IMR-90 (cell line): ENCODE results near the gene SRSF7. TPM values are rescaled to one million over a fixed set of nuclear protein-coding genes. Genes with fewer than 3 reads are reported as not detected.
"Not testable (repeated sequence)": the region's sequence is repeated elsewhere in the genome, so short reads cannot be mapped to it uniquely, and the experiment has no call there.

Source experiments
- ATAC-seq: fragments of 200-7000 bp; cut with Tn5 transposase; 2 replicates; pipeline ENCODE4 v1.9.1; 2020; ENCODE audit warnings: low read depth, mild to moderate bottlenecking, moderate library complexity
- BruUV-seq: library from RNA; stranded (reverse); fragments of 400-500 nt; replicated peaks from 2 replicates; lab custom pipeline; 2021; lab: Mats Ljungman, UMichigan
- CTCF ChIA-PET: fragments of 300-600 bp; formaldehyde crosslinking; extraction: SDS; loops from one replicate; lab custom pipeline; 2021; ENCODE audit warnings: antibody characterized with exemption; lab: Yijun Ruan, JAX
- POLR2A ChIA-PET: fragments of 300-600 bp; sonication (Branson Sonifier 250); formaldehyde crosslinking; loops from one replicate; lab custom pipeline; 2022; ENCODE audit warnings: antibody characterized with exemption; ENCODE audit not compliant: unreplicated experiment; lab: Charles Lee
- DNase-seq: peaks from one replicate; pipeline ENCODE4 v3.0.0; 2013
- H2AFZ ChIP-seq: replicated peaks from 2 replicates; pipeline ENCODE3; 2013; ENCODE audit warnings: low read length, mild to moderate bottlenecking; ENCODE audit not compliant: poor library complexity
- H2AK5ac ChIP-seq: 2 replicates; pipeline ENCODE4 v1.6.1; 2013; ENCODE audit warnings: low read depth, low read length, inconsistent platforms
- H2AK9ac ChIP-seq: replicated peaks from 2 replicates; pipeline ENCODE3; 2013; ENCODE audit warnings: mild to moderate bottlenecking, low read depth, low read length, moderate library complexity; ENCODE audit not compliant: poor library complexity
- H2BK120ac ChIP-seq: 2 replicates; pipeline ENCODE4 v1.6.1; 2013; ENCODE audit warnings: low read depth, low read length, inconsistent platforms
- H2BK15ac ChIP-seq: 3 replicates; pipeline ENCODE4 v1.6.1; 2013; ENCODE audit warnings: low read depth, low read length, inconsistent platforms
- H2BK20ac ChIP-seq: 2 replicates; pipeline ENCODE4 v1.6.1; 2013; ENCODE audit warnings: low read depth, mild to moderate bottlenecking, inconsistent platforms, low read length, moderate library complexity
- H2BK5ac ChIP-seq: 2 replicates; pipeline ENCODE4 v1.6.1; 2013; ENCODE audit warnings: mild to moderate bottlenecking, low read depth, low read length, inconsistent platforms; ENCODE audit not compliant: poor library complexity, severe bottlenecking
- H3K14ac ChIP-seq: replicated peaks from 2 replicates; pipeline ENCODE4 v1.6.1; 2013; ENCODE audit warnings: low read depth, low read length, inconsistent platforms
- H3K18ac ChIP-seq: 2 replicates; pipeline ENCODE4 v1.6.1; 2013; ENCODE audit warnings: low read depth, low read length, control low read depth
- H3K23ac ChIP-seq: 2 replicates; pipeline ENCODE4 v1.6.1; 2013; ENCODE audit warnings: low read depth, low read length, inconsistent platforms
- H3K27ac ChIP-seq: 2 replicates; pipeline ENCODE4 v1.5.1; 2013; ENCODE audit warnings: mild to moderate bottlenecking, control low read depth, low read length; ENCODE audit not compliant: insufficient read depth
- H3K27me3 ChIP-seq: 2 replicates; pipeline ENCODE4 v1.6.1; 2013; ENCODE audit warnings: low read length; ENCODE audit not compliant: control insufficient read depth, insufficient read depth
- H3K36me3 ChIP-seq: 2 replicates; pipeline ENCODE4 v1.6.1; 2013; ENCODE audit warnings: low read length, mixed read lengths; ENCODE audit not compliant: control insufficient read depth, insufficient read depth
- H3K4ac ChIP-seq: 2 replicates; pipeline ENCODE4 v1.6.1; 2013; ENCODE audit warnings: low read depth, low read length, inconsistent platforms
- H3K4me1 ChIP-seq: 2 replicates; pipeline ENCODE4 v1.6.1; 2013; ENCODE audit warnings: low read length, mixed read lengths; ENCODE audit not compliant: control insufficient read depth, insufficient read depth
- H3K4me2 ChIP-seq: 2 replicates; pipeline ENCODE4 v1.6.1; 2013; ENCODE audit warnings: low read depth, mild to moderate bottlenecking, control low read depth, low read length, moderate library complexity
- H3K4me3 ChIP-seq: 2 replicates; pipeline ENCODE4 v1.5.1; 2013; ENCODE audit warnings: low read depth, mild to moderate bottlenecking, control low read depth, low read length, moderate library complexity; ENCODE audit not compliant: insufficient read depth
- H3K56ac ChIP-seq: 2 replicates; pipeline ENCODE4 v1.6.1; 2013; ENCODE audit warnings: low read length, inconsistent platforms; ENCODE audit not compliant: insufficient read depth; ENCODE audit errors: extremely low read depth
- H3K79me1 ChIP-seq, 2 experiments: 2 replicates each; pipeline ENCODE4 v1.6.1; 2013; ENCODE audit warnings: low read length in 2 of 2, inconsistent platforms in 1 of 2, low read depth in 1 of 2
- H3K9ac ChIP-seq: 2 replicates; pipeline ENCODE4 v1.6.1; 2013; ENCODE audit warnings: low read depth, low read length, control low read depth
- H3K9me1 ChIP-seq: 2 replicates; pipeline ENCODE4 v1.6.1; 2013; ENCODE audit warnings: low read length, inconsistent platforms; ENCODE audit not compliant: insufficient read depth
- H3K9me3 ChIP-seq: 2 replicates; pipeline ENCODE4 v1.6.1; 2013; ENCODE audit warnings: low read length; ENCODE audit not compliant: control insufficient read depth, insufficient read depth
- H4K20me1 ChIP-seq: 2 replicates; pipeline ENCODE4 v1.6.1; 2013; ENCODE audit warnings: low read length, inconsistent platforms; ENCODE audit not compliant: insufficient read depth
- H4K5ac ChIP-seq: 2 replicates; pipeline ENCODE4 v1.6.1; 2013; ENCODE audit warnings: mild to moderate bottlenecking, low read depth, low read length, control low read depth
- H4K8ac ChIP-seq, 2 experiments: 2 replicates each; pipeline ENCODE4 v1.6.1; 2013; ENCODE audit warnings: low read depth in 2 of 2, low read length in 2 of 2, control low read depth in 1 of 2, inconsistent platforms in 1 of 2
- H4K91ac ChIP-seq: 2 replicates; pipeline ENCODE4 v1.6.1; 2013; ENCODE audit warnings: low read depth, low read length, inconsistent platforms; ENCODE audit not compliant: insufficient read depth
- WGBS, 2 experiments: methylation state at CpG; one replicate each; pipeline versions ENCODE4 v1.1.5 to v1.1.7; 2013; ENCODE audit warnings: missing lambda C conversion rate in 2 of 2; ENCODE audit not compliant: insufficient read length in 1 of 2; ENCODE audit errors: extremely low coverage in 2 of 2; 5-methylcytosine and 5-hydroxymethylcytosine counted together
- dilution Hi-C: fragments of 300-500 bp; cut with HindIII; formaldehyde crosslinking; loops from one replicate; pipeline ENCODE4 v1.14.3; 2018; ENCODE audit warnings: low sequenced_read_pairs; ENCODE audit not compliant: unreplicated experiment
- in situ Hi-C: fragments of 300-500 bp; cut with MboI; formaldehyde crosslinking; loops from 3 replicates; pipeline ENCODE4 v1.14.3; 2019; ENCODE audit warnings: low sequenced_read_pairs, inconsistent platforms, mixed read lengths
- intact Hi-C: fragments of 100-400 bp; cut with micrococcal nuclease; formaldehyde crosslinking; loops from 2 replicates; pipeline ENCODE4 v1.10.0; 2022
- polyA plus RNA-seq, 3 experiments: library from polyadenylated mRNA; depleted of rRNA; stranded (reverse); fragments of >200 nt; gene quantifications; 2 replicates each; pipeline ENCODE4 v1.2.3, GENCODE V29; 2012; ENCODE audit warnings: low replicate concordance in 1 of 3
- total RNA-seq: library from RNA; depleted of rRNA; stranded (reverse); fragments of >200 nt; gene quantifications from 2 replicates; pipeline ENCODE4 v1.2.3, GENCODE V29; 2012

The SRSF7 gene
- total and polyA plus RNA-seq, 2 of the 4 experiments (the other 2 are of a cell fraction) = 148 to 191 TPM

GRCh38 chr2:38703336-38703735 is 47.8 kb downstream of the SRSF7 start:
- H3K9me3 ChIP-seq, intact Hi-C loops, ATAC-seq, H3K23ac ChIP-seq, H2AFZ ChIP-seq, BruUV-seq, CTCF ChIA-PET, in situ Hi-C loops, H3K4me3 ChIP-seq, H3K27me3 ChIP-seq, H3K9ac ChIP-seq, dilution Hi-C loops, H3K36me3 ChIP-seq, H3K56ac ChIP-seq, H4K20me1 ChIP-seq: not testable (repeated sequence)
- Histone ChIP-seq H2BK20ac (peak overlapping the region; percentile 48), H3K4me1 (peaks cover 19% of the 10 kb centered on the region), H4K91ac (peak overlapping the region; percentile 82), H2BK15ac (peak overlapping the region; percentile 69; the same call in 2 of the 3 replicates), H3K27ac (peak overlapping the region; percentile 88), H2AK5ac (peak overlapping the region; percentile 91; the same call in 1 of the 2 replicates), H3K9me1 (peaks cover 13% of the 10 kb centered on the region), H2BK120ac (peak overlapping the region; percentile 78), H4K5ac (peak overlapping the region; percentile 93), H3K18ac (peak overlapping the region; percentile 93), H3K14ac (peak overlapping the region; percentile 96; the same call in 1 of the 2 replicates), H2BK5ac (peak overlapping the region; percentile 86), H3K4me2 (0 out of 2 replicates have a peak overlapping the region, but pooled peaks have one; percentile 40), H3K79me1 (peaks cover 5 to 28% of the 10 kb centered on the region in 2 experiments), H3K4ac (peak overlapping the region; percentile 77), H2AK9ac (peak overlapping the region; percentile 82), H4K8ac (peak overlapping the region; percentile 36 to 79; a peak in 3 of 4 replicates)
- no CpG with 5 or more reads among the region's 5 CpGs for WGBS, 2 experiments
- DNase-seq = peak; percentile 64
- POLR2A ChIA-PET = interaction anchor here (1.0 kb wide), 1 partner anchor 20 kb away, joined by 4 read pairs; no protein-coding TSS in a partner anchor
